ENCODE measurements around the gene CAT. TPM values are rescaled to one million over a fixed set of nuclear protein-coding genes. Genes with fewer than 3 reads are reported as not detected.
A peak's percentile ranks its signal among the peaks of the same experiment; 100 is the strongest.

The CAT gene
- total and polyA plus RNA-seq, 10 donors: 55.2 to 149 (median 110) TPM

DNA sequence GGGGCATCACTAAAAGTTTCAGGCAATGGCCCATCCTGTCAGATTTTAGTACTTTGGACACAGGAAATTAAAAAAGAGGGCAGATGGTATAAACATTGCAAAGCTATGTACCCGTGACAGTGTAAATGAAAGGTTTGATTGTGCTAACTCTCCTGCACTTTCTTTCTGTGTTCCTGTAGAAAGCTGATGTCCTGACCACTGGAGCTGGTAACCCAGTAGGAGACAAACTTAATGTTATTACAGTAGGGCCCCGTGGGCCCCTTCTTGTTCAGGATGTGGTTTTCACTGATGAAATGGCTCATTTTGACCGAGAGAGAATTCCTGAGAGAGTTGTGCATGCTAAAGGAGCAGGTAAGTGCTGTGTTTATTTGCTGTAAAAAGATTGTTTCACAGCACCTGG, 10.3 kb downstream of the CAT start:
- intact Hi-C loops (cut with DNase I; ENCODE audit: low total_unique reads): no loop called here
- H3K4me3 ChIP-seq: peak overlapping the region in 1 of 8 donors; percentile 13
- no peaks in the 10 kb centered on the region for H3K9me3 ChIP-seq
- H3K27me3 ChIP-seq (replicated peaks in 1 of 7): no peaks in the 10 kb centered on the region
- WGBS, 5 donors: 17 to 31% (median 28%) methylated on average over 3 of the region's 3 CpGs
- TF ChIP-seq POLR2AphosphoS5 (IDR thresholded peaks at IDR 0.05): no peak
- TF ChIP-seq, protein P1, sequence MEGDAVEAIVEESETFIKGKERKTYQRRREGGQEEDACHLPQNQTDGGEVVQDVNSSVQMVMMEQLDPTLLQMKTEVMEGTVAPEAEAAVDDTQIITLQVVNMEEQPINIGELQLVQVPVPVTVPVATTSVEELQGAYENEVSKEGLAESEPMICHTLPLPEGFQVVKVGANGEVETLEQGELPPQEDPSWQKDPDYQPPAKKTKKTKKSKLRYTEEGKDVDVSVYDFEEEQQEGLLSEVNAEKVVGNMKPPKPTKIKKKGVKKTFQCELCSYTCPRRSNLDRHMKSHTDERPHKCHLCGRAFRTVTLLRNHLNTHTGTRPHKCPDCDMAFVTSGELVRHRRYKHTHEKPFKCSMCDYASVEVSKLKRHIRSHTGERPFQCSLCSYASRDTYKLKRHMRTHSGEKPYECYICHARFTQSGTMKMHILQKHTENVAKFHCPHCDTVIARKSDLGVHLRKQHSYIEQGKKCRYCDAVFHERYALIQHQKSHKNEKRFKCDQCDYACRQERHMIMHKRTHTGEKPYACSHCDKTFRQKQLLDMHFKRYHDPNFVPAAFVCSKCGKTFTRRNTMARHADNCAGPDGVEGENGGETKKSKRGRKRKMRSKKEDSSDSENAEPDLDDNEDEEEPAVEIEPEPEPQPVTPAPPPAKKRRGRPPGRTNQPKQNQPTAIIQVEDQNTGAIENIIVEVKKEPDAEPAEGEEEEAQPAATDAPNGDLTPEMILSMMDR (IDR thresholded peaks at IDR 0.05 in 8 of 11, conservative IDR thresholded peaks at IDR 0.05 in 3 of 11): no peak
- no peak for TF ChIP-seq POLR2A (IDR thresholded peaks at IDR 0.05)
- peak overlapping the region in 5 of 8 donors; percentile 47 to 81 (median 68) for H3K27ac ChIP-seq
- H3K36me3 ChIP-seq: peaks cover 0 to 59% (median 42%) of the 10 kb centered on the region in 6 donors
- DNase-seq: no peak
- peaks cover 0 to 81% (median 58%) of the 10 kb centered on the region in 6 donors for H3K4me1 ChIP-seq

DNA sequence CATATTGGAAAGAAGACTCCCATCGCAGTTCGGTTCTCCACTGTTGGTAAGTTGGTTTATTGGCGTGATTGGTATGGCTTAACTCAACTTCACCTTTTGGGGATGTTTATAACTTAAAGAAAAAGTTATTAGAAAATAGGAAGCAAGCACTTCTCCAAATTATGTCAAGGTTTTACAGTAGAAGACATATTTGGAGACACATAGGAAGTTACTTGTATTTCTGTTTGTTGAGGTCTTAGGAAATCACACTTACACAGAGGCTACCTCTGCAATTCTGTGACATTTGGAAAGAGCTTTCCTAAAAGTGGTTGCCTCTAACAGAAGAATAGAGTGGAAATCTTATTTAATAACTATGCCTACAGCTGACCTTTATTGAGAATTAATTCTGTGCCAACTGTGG, 12.3 kb downstream of the CAT start:
- Histone ChIP-seq H3K4me1 (peaks cover 0 to 61% (median 39%) of the 10 kb centered on the region in 6 donors), H3K27me3 (replicated peaks in 1 of 7) (no peaks in the 10 kb centered on the region), H3K4me3 (peak overlapping the region in 1 of 8 donors; percentile 3), H3K9me3 (no peaks in the 10 kb centered on the region), H3K36me3 (peaks cover 2 to 79% (median 62%) of the 10 kb centered on the region in 6 donors), H3K27ac (peak overlapping the region in 6 of 8 donors; percentile 35 to 81 (median 70))
- TF ChIP-seq POLR2AphosphoS5 (IDR thresholded peaks at IDR 0.05): no peak
- TF ChIP-seq POLR2A (IDR thresholded peaks at IDR 0.05): no peak
- TF ChIP-seq, protein P1 (IDR thresholded peaks at IDR 0.05 in 8 of 11, conservative IDR thresholded peaks at IDR 0.05 in 3 of 11): no peak
- 57 to 91% (median 69%) methylated on average over 3 of the region's 3 CpGs for WGBS, 5 donors
- DNase-seq: no peak
- intact Hi-C loops (cut with DNase I; ENCODE audit: low total_unique reads): no loop called here

DNA sequence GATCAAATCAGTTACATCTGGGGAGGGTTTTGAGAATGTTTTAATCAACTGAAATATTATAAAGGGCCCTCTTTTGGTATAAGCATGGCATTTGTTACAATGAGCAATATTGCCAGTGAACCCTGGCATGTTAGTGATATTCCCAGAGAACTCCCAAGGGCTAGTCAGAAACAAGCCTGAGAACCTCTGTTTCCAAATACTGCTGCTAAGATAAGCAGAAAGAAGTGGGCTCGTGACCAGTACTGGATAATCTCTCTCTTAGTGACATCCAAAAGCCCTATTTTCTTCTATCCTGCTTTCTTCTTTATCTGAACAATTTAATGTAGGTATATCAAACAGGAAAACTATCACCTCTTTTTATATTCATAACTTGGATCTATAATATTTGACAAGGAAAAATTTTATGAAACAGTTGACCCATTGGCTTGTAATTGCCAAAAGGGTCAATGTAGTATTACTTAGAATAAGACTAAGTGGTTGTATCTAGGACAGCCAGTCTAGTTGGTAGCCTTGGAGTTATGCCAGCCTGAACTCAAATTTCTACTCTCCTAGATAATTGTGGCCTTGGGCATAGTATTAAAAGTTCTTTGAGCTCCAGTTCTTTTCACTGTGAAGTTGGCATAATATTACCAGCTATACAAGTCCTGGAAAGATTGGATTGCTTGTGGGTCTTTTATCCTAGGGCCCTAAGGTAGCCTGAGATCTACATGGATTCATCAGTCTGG, 15.7 kb downstream of the CAT start:
- no peak overlapping the region for H3K4me3 ChIP-seq
- H3K27me3 ChIP-seq (replicated peaks in 1 of 7): no peaks in the 10 kb centered on the region
- H3K9me3 ChIP-seq: no peaks in the 10 kb centered on the region
- DNase-seq: no peak
- no peak overlapping the region for H3K27ac ChIP-seq
- H3K4me1 ChIP-seq: peaks cover 0 to 27% (median 7%) of the 10 kb centered on the region in 6 donors
- H3K36me3 ChIP-seq: peaks cover 2 to 100% (median 95%) of the 10 kb centered on the region in 6 donors
- 87 to 95% (median 90%) methylated on average over 1 of the region's 1 CpG for WGBS, 5 donors
- no peak for TF ChIP-seq POLR2A (IDR thresholded peaks at IDR 0.05)
- TF ChIP-seq POLR2AphosphoS5 (IDR thresholded peaks at IDR 0.05): no peak
- TF ChIP-seq, protein P1 (IDR thresholded peaks at IDR 0.05 in 8 of 11, conservative IDR thresholded peaks at IDR 0.05 in 3 of 11): no peak
- intact Hi-C loops (cut with DNase I; ENCODE audit: low total_unique reads): no loop called here

DNA sequence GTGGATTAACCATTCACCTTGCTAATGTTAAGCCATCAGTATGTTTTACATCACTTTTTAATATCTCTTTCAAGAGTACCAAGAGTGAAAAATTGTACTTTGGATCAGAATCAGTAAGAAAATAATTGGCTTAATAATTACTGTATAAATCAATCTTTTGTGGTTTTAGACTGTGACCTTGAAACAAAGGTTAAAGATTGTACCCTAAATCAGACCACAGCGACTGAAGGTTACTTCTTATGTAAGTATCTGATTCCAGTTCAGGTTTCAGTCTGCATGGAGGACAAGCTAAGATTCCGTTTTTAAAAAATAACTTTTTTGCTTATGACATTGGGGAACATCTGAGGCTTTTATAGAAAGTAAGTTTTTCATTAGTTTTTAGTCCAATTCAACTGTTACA, 18.9 kb downstream of the CAT start:
- Histone ChIP-seq H3K4me3 (no peak overlapping the region), H3K9me3 (no peaks in the 10 kb centered on the region), H3K27ac (no peak overlapping the region), H3K27me3 (replicated peaks in 1 of 7) (no peaks in the 10 kb centered on the region), H3K36me3 (peaks cover 5 to 100% (median 98%) of the 10 kb centered on the region in 6 donors), H3K4me1 (no peaks in the 10 kb centered on the region)
- DNase-seq: no peak
- WGBS, 5 donors: 91 to 98% (median 97%) methylated on average over 2 of the region's 2 CpGs
- TF ChIP-seq POLR2AphosphoS5 (IDR thresholded peaks at IDR 0.05) (no peak), POLR2A (IDR thresholded peaks at IDR 0.05) (no peak)
- TF ChIP-seq, protein P1 (IDR thresholded peaks at IDR 0.05 in 8 of 11, conservative IDR thresholded peaks at IDR 0.05 in 3 of 11): no peak
- intact Hi-C loops (cut with DNase I; ENCODE audit: low total_unique reads): no loop called here
